ENCODE measurements around the gene ISY1.
A peak's percentile ranks its signal among the peaks of the same experiment; 100 is the strongest.
"Not testable (repeated sequence)": the region's sequence is repeated elsewhere in the genome, so short reads cannot be mapped to it uniquely, and the experiment has no call there.

ISY1 gene

DNA sequence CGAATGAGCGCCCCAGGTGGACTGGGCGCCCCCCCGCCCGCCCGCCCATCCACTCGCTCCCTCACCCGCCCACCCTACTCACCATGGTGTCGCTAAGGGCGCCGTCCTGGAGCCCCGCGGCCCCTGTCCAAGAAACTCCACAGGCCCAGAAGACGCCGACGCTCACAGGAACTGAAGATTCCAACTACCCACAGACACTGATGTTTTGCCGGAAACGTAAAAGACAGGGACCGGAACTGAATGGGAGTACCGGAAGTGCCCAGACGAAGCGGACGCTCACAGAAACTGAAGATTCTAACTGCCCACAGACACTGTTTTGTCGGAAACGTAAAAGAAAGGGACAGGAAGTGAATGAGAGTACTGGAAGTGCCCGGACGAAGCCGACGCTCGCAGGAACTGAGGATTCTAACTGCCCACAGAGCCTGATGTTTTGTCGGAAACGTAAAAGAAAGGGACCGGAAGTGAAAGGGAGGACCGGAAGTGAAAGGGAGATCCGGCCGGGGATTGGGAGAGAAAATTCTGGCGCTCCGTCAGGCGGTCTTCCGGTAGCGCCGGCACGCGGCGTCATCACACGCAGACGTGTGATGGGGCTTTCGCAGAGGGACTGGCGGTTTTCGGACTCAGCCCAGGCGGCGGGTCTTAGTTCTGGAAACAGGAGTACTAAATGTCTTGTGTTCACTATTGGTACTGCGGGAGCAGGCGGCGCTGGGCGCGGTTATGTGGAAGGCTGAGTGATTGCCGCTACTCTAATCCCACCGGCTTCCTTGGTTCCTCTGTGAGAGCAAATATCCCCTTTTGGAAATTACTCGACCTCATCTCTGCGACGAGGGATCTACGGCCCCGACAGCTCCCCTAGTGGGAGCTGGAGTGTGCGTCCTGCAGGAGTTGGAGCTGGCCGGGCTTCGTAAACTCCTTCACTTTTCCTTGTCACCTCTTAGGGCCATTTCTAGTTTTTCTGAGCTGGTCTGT, at the start of gene ISY1:
ISY1 (minus strand) TSS at position 173 of the 969 bp plus-strand sequence; CDS start at position 85, 88 bp downstream.
- peak; percentile 66 to 68 for DNase-seq (ENCODE audit: low read depth in 2 of 2)

GRCh38 chr3:129207479-129207878, 46.6 kb upstream of the ISY1 start:
- no peak for DNase-seq (ENCODE audit: low read depth in 2 of 2)

DNA sequence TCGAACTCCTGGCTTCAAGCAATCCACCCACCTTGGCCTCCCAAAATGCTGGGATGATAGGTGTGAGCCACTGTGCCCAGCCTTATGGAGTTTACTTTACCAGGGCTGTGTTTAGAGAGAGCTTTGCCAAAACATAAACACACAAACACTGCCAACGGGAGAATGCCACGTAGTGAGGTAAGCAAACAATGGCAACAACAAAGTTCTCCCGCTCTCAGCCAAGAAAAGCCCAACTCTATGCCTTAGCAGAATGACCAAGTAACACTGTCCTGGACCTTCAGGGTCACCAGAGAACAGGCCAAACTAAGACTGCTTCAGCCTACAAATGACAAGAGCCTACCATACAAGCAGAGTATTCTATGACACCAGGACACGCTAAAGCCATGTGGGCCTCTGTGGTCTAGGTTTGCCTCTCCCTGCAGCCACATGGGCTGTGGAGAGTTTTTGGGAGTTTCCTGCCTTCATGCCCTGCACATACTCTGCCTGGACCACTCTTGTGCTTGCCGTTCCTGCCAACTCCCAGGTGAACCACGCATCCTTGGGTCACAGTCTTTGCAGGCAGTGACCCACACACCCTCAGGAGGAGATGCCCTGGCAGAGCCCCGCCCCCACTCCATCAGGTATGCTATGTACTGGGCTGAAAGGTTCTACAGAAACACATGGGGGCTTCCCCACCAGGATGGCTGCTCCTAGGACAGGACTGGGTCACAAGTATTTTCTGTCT, 44.4 kb upstream of the ISY1 start:
- no peak for DNase-seq (ENCODE audit: low read depth in 2 of 2)

GRCh38 chr3:129204473-129204872, 43.6 kb upstream of the ISY1 start:
- DNase-seq (ENCODE audit: low read depth in 2 of 2) = no peak

DNA sequence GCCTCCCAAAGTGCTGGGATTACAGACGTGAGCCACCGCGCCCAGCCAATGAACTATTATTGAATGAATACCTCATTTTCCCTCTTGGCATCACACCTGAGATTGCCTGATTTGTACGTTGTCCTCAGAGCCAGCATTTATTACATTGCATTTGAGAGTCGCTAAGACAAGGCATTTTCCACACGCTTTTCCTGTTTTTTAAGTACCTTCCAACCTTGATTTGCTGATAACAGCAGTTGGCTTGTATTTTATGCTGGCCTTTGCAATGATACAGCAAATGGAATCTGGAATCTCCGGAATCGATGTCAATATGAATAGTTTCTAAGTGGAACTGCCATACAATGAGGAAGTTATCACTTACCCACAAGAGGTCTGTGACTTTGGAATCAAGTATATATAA, 38.5 kb upstream of the ISY1 start:
- DNase-seq (ENCODE audit: low read depth in 2 of 2) = no peak

GRCh38 chr3:129197321-129197720, 36.5 kb upstream of the ISY1 start:
- no peak for DNase-seq (ENCODE audit: low read depth in 2 of 2)

DNA sequence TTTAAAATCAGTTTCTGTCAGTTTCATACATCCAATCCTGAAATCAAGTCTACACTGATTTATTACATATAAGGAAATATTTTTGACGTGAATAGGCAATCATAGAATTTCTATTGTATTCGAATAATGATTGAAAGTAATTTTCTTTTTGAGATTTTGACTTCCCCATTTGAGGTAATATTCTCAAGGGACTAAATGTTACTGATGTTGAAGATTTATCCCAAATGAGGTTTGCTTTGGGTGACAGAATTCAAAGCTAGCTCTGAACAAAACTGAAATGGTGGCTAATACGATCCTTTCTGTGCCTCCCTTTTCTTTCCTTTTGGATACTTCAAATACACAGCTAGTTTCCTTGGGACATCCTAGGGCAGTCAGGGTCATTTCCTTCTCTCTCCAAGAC, 35.7 kb upstream of the ISY1 start:
- no peak for DNase-seq (ENCODE audit: low read depth in 2 of 2)

DNA sequence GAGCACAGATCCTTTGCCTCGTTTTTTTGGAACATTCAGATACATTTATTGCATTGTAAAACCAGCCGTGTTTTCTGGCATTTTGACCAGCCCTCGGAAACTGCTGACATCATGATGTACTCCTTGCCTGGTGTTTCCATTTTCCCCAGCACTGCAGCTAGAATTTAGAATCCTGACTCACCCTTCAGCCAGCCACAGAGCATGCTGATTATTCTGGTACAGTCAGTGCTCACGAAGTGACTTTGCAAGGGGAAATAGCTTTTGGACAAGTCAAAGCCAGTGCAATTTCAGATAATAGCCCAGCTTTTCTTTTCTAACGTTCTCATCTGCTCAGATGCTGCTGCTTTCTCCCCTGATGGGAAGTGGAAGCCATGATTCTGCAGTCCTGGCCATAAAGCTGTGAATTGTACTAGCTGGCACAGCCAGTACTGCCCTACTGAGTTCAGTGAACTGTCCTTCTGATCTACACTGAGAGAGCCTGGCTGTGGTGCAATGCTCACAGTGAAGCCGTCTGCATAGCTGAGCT, 34.9 kb upstream of the ISY1 start:
- DNase-seq (ENCODE audit: low read depth in 2 of 2) = no peak

- not testable (repeated sequence) for DNase-seq (ENCODE audit: low read depth in 2 of 2)
Measured at GRCh38 chr3:129189793-129190192, 28.9 kb upstream of the ISY1 start.

DNA sequence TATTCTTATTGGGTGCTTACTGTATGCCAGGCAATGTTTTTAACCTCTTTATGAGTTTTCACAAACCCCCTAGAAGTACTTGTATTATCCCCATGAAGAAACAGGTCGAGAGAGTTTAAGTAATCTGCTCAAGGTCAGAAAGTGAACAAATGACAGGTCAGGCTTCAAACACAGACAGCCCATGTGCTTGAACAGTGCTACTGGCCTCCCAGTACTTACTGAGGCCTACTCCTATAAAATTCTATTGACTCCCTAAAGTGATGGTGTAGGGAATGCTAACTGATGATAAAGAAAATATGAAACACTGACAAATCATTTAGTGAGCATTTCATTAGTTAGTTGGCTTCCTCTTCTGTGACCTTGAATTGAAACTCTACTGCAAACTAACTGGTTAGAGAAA, 27.0 kb upstream of the ISY1 start:
- no peak for DNase-seq (ENCODE audit: low read depth in 2 of 2)

GRCh38 chr3:129185783-129186182, 24.9 kb upstream of the ISY1 start:
- no peak for DNase-seq (ENCODE audit: low read depth in 2 of 2)

- DNase-seq (ENCODE audit: low read depth in 2 of 2) = not testable (repeated sequence)
Measured at GRCh38 chr3:129184784-129185542, 24.1 kb upstream of the ISY1 start.

DNA sequence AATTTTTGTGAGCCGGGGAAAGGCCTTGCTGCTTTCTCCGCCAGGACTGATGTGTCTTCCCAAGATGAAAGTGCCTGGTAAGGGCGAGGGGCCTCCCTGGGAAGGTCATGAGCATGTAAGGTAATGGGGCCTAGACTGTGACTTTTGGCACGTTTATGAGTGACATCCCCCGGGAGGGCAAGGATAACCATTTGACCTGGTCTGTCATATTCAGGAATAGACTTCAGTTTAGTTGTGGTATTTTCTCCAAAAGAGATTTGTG, 23.5 kb upstream of the ISY1 start:
- no peak for DNase-seq (ENCODE audit: low read depth in 2 of 2)

DNA sequence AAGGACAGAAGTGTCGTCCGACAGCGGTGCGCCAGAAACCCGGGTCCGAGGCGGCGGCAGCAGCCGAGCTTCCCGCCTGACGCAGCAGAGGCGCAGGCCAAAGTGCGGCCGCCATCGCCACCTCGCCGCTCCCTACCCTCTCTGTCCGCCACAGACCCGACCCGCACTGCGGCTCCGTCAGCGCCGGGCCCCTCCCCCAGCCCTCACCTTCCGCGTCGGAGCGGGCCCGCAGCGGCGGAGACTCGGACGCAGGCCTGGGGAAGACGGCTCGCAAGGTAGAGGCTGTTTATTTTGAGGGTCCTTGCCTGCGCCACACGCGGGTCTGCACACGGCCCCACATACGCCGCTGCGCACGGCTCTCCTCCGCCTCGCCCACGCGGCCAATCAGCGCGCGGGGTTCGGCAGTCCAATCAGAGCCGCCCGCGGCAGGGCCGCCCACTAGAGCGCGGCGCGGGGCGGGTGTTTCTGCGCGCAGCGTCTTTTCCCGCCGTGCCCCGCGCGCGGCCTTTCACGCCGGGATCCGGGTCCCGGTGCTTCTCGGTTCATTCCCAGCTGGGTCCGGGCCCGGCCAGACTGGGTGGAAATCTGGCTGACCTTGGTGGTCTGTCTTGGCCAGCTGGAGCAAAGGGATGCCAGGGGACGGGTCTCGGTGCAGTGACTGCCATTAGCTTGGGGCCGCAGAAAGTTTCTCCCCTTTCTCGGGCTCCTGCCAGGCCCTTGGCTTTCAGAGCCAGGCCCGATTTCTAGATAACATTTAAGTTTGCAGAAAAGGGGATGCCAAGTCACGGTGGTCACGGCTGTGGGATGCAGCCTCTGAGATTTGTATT, 22.9 kb upstream of the ISY1 start, which contains the start of gene CNBP:
CNBP (minus strand) TSS at position 328 of the 827 bp plus-strand sequence. CDS start 12,139 bp downstream, outside the sequence.
- DNase-seq (ENCODE audit: low read depth in 2 of 2) = peak; percentile 79 to 84

DNA sequence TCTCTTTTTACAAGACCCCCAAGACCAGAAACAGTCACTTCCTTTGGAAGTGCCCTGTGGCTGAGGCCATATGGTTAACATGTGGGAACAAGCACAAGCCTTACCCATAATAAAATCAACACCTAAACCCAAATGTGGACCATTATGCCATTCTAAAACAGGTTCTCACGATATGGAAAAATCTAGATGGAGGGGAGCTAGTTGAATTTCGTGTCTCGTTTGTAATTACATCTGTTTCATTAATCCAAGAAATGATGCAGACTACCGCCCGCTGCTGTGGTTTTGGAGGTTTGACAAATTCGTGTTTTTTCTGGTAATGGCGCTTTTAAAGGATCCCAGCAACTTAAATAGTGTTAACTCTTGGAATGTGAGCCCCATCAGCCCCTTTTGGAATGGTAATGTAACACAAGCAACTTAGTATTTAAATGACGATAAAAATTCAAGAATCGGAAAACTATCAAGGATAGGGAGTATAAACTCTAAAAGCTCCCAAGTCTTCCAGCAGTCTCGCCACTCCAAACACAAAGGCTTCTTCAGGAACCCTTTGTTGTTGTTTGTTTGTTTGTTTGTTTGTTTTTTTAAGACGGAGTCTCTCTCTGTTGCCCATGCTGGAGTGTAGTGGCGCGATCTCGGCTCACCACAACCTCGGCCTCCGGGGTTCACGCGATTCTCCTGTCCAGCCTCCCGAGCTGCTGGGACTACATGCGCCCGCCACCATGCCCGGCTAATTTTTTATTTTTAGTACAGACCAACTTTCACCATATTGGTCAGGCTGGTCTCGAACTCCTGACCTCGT, 21.7 kb upstream of the ISY1 start:
- DNase-seq (ENCODE audit: low read depth in 2 of 2) = no peak

DNA sequence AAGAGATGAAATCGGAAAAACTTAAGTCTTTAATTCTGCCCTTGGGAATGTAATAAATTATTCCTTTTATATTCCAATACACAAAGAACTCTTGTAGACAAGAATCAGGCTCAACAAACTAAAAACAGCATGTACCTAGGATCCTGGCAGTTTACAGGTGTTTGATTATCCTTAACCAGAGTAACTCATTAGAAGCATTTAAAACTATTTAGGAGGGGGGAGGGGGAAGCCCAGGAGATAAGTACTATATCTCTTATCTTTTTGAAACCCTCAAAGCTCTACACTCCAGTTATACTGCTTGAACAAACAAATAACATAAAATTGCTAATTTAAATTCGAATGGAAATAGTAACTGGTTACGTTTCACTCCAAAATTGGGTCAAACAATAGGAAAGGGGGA, 21.0 kb upstream of the ISY1 start:
- no peak for DNase-seq (ENCODE audit: low read depth in 2 of 2)

GRCh38 chr3:129180461-129180860, 19.6 kb upstream of the ISY1 start:
- no peak for DNase-seq (ENCODE audit: low read depth in 2 of 2)

DNA sequence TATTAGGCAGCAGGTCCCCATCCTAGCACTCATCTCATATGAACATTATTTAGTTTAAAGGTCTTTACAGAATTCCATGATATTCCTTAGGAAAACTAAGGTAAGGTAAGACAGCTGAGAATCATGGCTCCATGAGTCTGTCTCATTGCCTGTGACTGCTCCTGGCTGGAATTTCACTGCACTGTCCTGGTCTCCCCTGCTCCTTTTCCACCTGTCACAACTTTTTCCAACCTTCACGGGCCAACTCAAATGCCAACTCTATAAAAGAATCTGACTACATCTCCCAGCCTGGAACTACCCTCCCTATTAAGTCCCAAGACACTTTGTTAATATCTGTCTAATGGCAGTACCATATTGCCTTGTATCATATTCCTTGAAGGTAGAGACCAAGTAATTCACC, 15.2 kb upstream of the ISY1 start:
- no peak for DNase-seq (ENCODE audit: low read depth in 2 of 2)

DNA sequence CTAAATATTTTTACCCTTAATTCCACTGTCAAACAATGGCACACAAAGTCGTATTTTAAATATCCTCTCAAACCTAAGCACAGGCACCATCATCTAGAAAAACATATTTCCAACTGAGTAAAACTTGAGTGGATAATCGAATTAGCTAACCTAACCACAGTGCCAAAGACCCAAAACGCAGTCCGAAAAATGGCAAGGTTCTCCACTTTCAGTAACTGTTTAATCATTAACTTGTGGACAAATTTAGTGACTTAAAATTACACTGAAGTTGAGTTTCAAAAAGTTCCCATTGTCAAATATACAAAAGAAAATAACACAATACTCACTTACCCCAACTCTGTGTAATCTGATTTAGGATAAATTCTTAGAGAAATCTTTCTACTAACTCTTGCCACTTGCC, 12.9 kb upstream of the ISY1 start:
- no peak for DNase-seq (ENCODE audit: low read depth in 2 of 2)

DNA sequence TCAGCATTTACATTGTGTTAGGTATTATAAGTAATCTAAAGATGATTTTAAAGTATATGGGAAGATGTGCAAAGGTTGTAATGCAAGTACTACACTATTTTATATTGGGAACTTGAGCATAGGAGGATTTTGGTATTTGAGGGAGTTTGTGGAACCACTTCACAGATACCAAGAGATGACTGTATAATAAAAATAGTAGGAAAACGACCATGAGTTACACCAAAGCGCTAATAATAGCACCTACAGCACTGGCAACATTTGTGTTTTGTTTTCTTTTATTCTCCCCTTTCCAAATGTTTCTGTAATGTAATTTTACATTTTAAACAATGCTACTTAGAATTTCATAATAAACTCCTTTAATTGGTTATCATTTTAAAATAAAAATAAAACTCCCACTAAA, 12.3 kb upstream of the ISY1 start:
- no peak for DNase-seq (ENCODE audit: low read depth in 2 of 2)

Data from stimulated activated CD8-positive, alpha-beta memory T cell treated with anti-CD3 and anti-CD28 coated beads, Interleukin-2, amount 100 ng/mL, for 1 hour (primary cell).